Endothelial cell of umbilical vein (primary cell): Measurements from ENCODE around the gene TTC21A. TPM values are rescaled to one million over a fixed set of nuclear protein-coding genes. Genes with fewer than 3 reads are reported as not detected.

ENCODE experiments used
- BruUV-seq: library from RNA; stranded (reverse); fragments of 400-500 nt; replicated peaks from 2 replicates; lab custom pipeline; 2021; lab: Mats Ljungman, UMichigan
- CTCF ChIA-PET: fragments of 300-600, 350-600 bp; sonication (Branson Sonifier 250); formaldehyde crosslinking; loops from one replicate; lab custom pipeline; 2021; ENCODE audit warnings: antibody characterized with exemption, inconsistent platforms; lab: Charles Lee
- POLR2A ChIA-PET: fragments of 300-600, 350-600 bp; sonication (Branson Sonifier 250); formaldehyde crosslinking; loops from one replicate; lab custom pipeline; 2021; ENCODE audit warnings: antibody characterized with exemption, inconsistent platforms; lab: Charles Lee
- DNase-seq: peaks from one replicate; pipeline ENCODE4 v3.0.0-alpha.2; 2011; ENCODE audit warnings: low read depth, low spot score
- FAIRE-seq: peaks from 2 replicates; lab custom pipeline; 2011; peaks lifted over from hg19 to GRCh38; lab: Jason Lieb, UNC
- H2AFZ ChIP-seq: 2 replicates; pipeline ENCODE4 v1.6.0; 2012; ENCODE audit warnings: low read depth, low read length, control low read depth, inconsistent platforms
- H3K27ac ChIP-seq: 2 replicates; pipeline ENCODE4 v1.5.1; 2011; ENCODE audit warnings: low read depth, mild to moderate bottlenecking, control low read depth, low read length, moderate library complexity; ENCODE audit not compliant: insufficient read depth
- H3K27me3 ChIP-seq, 2 experiments: 2 replicates each; pipeline versions ENCODE4 v1.6.0 to v1.6.1; 2011; ENCODE audit warnings: low read length in 2 of 2, mixed read lengths in 1 of 2; ENCODE audit not compliant: control insufficient read depth in 2 of 2, insufficient read depth in 2 of 2
- H3K36me3 ChIP-seq, 2 experiments: 2 replicates in 1 of 2; 3 replicates in 1 of 2; pipeline ENCODE4 v1.5.1; 2011; ENCODE audit warnings: low read length in 2 of 2, mild to moderate bottlenecking in 1 of 2, moderate library complexity in 1 of 2; ENCODE audit not compliant: control insufficient read depth in 2 of 2, insufficient read depth in 2 of 2; ENCODE audit errors: extremely low read depth in 1 of 2
- H3K4me1 ChIP-seq: 3 replicates; pipeline ENCODE4 v1.5.1; 2011; ENCODE audit warnings: mild to moderate bottlenecking, low read length; ENCODE audit not compliant: control insufficient read depth, insufficient read depth; ENCODE audit errors: extremely low read depth
- H3K4me2 ChIP-seq: 2 replicates; pipeline ENCODE4 v1.6.1; 2011; ENCODE audit warnings: low read length, control low read depth, mixed read lengths; ENCODE audit not compliant: insufficient read depth
- H3K4me3 ChIP-seq, 3 experiments: fragments of 200-600 bp in 1 of 3; sonication (generic), shearing (Covaris generic) in 1 of 3; replicated peaks in 1 of 3; 2 replicates each; pipeline ENCODE4 v1.5.1; 2011 to 2016; ENCODE audit warnings: control low read depth in 3 of 3, low read length in 3 of 3, mild to moderate bottlenecking in 2 of 3, inconsistent platforms in 1 of 3, low read depth in 1 of 3, moderate library complexity in 1 of 3; ENCODE audit not compliant: insufficient read depth in 1 of 3
- H3K79me2 ChIP-seq: 2 replicates; pipeline ENCODE4 v1.6.0; 2012; ENCODE audit warnings: low read length, inconsistent platforms; ENCODE audit not compliant: control insufficient read depth, insufficient read depth
- H3K9ac ChIP-seq: replicated peaks from 2 replicates; pipeline ENCODE3; 2011; ENCODE audit warnings: low read length, control low read depth; ENCODE audit not compliant: insufficient read depth; ENCODE audit errors: extremely low read depth
- H3K9me1 ChIP-seq: replicated peaks from 3 replicates; pipeline ENCODE4 v1.6.0; 2011; ENCODE audit warnings: mild to moderate bottlenecking, low read length; ENCODE audit not compliant: control insufficient read depth, insufficient read depth; ENCODE audit errors: extremely low read depth
- H3K9me3 ChIP-seq: replicated peaks from 2 replicates; pipeline ENCODE4 v1.5.1; 2012; ENCODE audit warnings: low read length, inconsistent platforms; ENCODE audit not compliant: control insufficient read depth, insufficient read depth
- H4K20me1 ChIP-seq: replicated peaks from 2 replicates; pipeline ENCODE3; 2011; ENCODE audit warnings: mild to moderate bottlenecking, low read length; ENCODE audit not compliant: control insufficient read depth, insufficient read depth; ENCODE audit errors: extremely low read depth
- CTCF ChIP-seq, 2 donors: IDR thresholded peaks; 1 replicate in 1 of 2; 2 replicates in 1 of 2; pipeline ENCODE4 v1.5.1; 2011; ENCODE audit warnings: low read length in 2 of 2, mild to moderate bottlenecking in 2 of 2, moderate library complexity in 2 of 2, control low read depth in 1 of 2, inconsistent platforms in 1 of 2, low read depth in 1 of 2; ENCODE audit not compliant: insufficient read depth in 1 of 2; ENCODE audit errors: extremely low read depth in 1 of 2
- EZH2 ChIP-seq: IDR thresholded peaks from 2 replicates; pipeline ENCODE4 v1.6.1; 2012; ENCODE audit warnings: borderline replicate concordance, low read depth, mild to moderate bottlenecking, moderate library complexity, low read length, inconsistent platforms; ENCODE audit not compliant: severe bottlenecking
- FOS ChIP-seq: IDR thresholded peaks from 2 replicates; pipeline ENCODE4 v1.6.1; 2011; ENCODE audit warnings: mild to moderate bottlenecking, low read length, moderate library complexity, borderline replicate concordance; ENCODE audit not compliant: insufficient read depth
- GATA2 ChIP-seq: IDR thresholded peaks from 2 replicates; pipeline ENCODE4 v1.7.0; 2011; ENCODE audit warnings: low read depth, mild to moderate bottlenecking, moderate library complexity, mixed read lengths, low read length; ENCODE audit not compliant: insufficient read length, insufficient read depth
- JUN ChIP-seq: IDR thresholded peaks from 2 replicates; pipeline ENCODE4 v1.6.1; 2011; ENCODE audit warnings: borderline replicate concordance, low read depth; ENCODE audit not compliant: insufficient read length, insufficient read depth
- MAX ChIP-seq: IDR thresholded peaks from 2 replicates; pipeline ENCODE4 v1.6.1; 2011; ENCODE audit not compliant: insufficient read depth, insufficient read length
- MYC ChIP-seq: IDR thresholded peaks from one replicate; pipeline ENCODE4 v1.6.1; 2011; ENCODE audit warnings: mild to moderate bottlenecking, low read depth, low read length
- POLR2A ChIP-seq: IDR thresholded peaks from 2 replicates; pipeline ENCODE4 v1.6.1; 2012; ENCODE audit warnings: low read depth, mild to moderate bottlenecking, control low read depth, low read length
- POLR2AphosphoS5 ChIP-seq: IDR thresholded peaks from 2 replicates; pipeline ENCODE4 v1.6.1; 2012; ENCODE audit warnings: low read depth, mild to moderate bottlenecking, control low read depth, low read length, moderate library complexity; ENCODE audit not compliant: insufficient read depth
- dilution Hi-C: fragments of 300-500 bp; cut with MboI; formaldehyde crosslinking; loops from one replicate; pipeline ENCODE4 v1.15.0; 2019; ENCODE audit warnings: low sequenced_read_pairs; ENCODE audit not compliant: extremely low pct_ligation_motif_present
- intact Hi-C: fragments of 100-400 bp; cut with micrococcal nuclease; formaldehyde crosslinking; loops from one replicate; pipeline ENCODE4 v1.10.0; 2022
- polyA plus RNA-seq, 4 experiments: library from polyadenylated mRNA; depleted of rRNA in 3 of 4; stranded (reverse) in 3 of 4; unstranded in 1 of 4; fragments of >200 nt; gene quantifications; 2 replicates each; pipeline versions ENCODE4 v1.2.1 to v1.2.3, GENCODE V29; 2011 to 2012; ENCODE audit warnings: missing spikeins in 1 of 4
- total RNA-seq: library from RNA; stranded (reverse); gene quantifications from 2 replicates; pipeline ENCODE4 v1.2.3, GENCODE V29; 2021

The TTC21A gene
- total and polyA plus RNA-seq, 2 donors (not counting 3 experiments of a cell fraction or from before 2014, with no cell fraction given), result 4.7 to 7.8 TPM

- no peaks in the 10 kb centered on the region for H3K27me3 ChIP-seq
- no peak for FAIRE-seq
- H3K79me2 ChIP-seq, result peaks cover 47% of the 10 kb centered on the region
- H3K4me2 ChIP-seq, result no peak overlapping the region
- no peak overlapping the region for H3K4me3 ChIP-seq
- H3K9ac ChIP-seq, result no peak overlapping the region
- H4K20me1 ChIP-seq, result no peaks in the 10 kb centered on the region
- ChIA-PET POLR2A (no interaction called here), CTCF (interaction anchor here (1.0 to 3.7 kb wide), 2 partner anchors 186 to 190 kb away, joined by 9 to 21 read pairs; no protein-coding TSS in a partner anchor)
- no peak overlapping the region for H3K27ac ChIP-seq
- no TSS peak for BruUV-seq
- DNase-seq, result no peak
- H3K36me3 ChIP-seq, result peaks cover 14 to 22% of the 10 kb centered on the region in 2 experiments
- H3K9me1 ChIP-seq, result no peaks in the 10 kb centered on the region
- intact Hi-C loops, result no loop called here
- TF ChIP-seq FOS, result no peak
- no peak for TF ChIP-seq JUN
- TF ChIP-seq MAX, result no peak
- no peak for TF ChIP-seq GATA2
- TF ChIP-seq EZH2, result no peak
- TF ChIP-seq POLR2A, result no peak
- no peak for TF ChIP-seq MYC
- TF ChIP-seq POLR2AphosphoS5, result no peak
- TF ChIP-seq CTCF (IDR thresholded peaks at IDR 0.05; ENCODE audit: extremely low read depth in 1 of 2, insufficient read depth in 1 of 2, low read depth in 1 of 2, low read length in 2 of 2), result no peak
- no peak overlapping the region for H2AFZ ChIP-seq
- no peaks in the 10 kb centered on the region for H3K9me3 ChIP-seq
- H3K4me1 ChIP-seq, result peaks cover 16% of the 10 kb centered on the region
- dilution Hi-C loops, result no loop called here
Observed at GRCh38 chr3:39102504-39103323, 4.8 kb upstream of the TTC21A start.
